SW480 (cell line): Measurements from ENCODE around the gene KRT36.

ENCODE experiments used
- DNase-seq: peaks from one replicate; pipeline ENCODE4 v3.0.0-alpha.2; 2016; ENCODE audit warnings: low spot score

KRT36 gene

GRCh38 chr17:41521574-41522261 is 32.0 kb upstream of the KRT36 start:
- peak; percentile 99 for DNase-seq

DNA sequence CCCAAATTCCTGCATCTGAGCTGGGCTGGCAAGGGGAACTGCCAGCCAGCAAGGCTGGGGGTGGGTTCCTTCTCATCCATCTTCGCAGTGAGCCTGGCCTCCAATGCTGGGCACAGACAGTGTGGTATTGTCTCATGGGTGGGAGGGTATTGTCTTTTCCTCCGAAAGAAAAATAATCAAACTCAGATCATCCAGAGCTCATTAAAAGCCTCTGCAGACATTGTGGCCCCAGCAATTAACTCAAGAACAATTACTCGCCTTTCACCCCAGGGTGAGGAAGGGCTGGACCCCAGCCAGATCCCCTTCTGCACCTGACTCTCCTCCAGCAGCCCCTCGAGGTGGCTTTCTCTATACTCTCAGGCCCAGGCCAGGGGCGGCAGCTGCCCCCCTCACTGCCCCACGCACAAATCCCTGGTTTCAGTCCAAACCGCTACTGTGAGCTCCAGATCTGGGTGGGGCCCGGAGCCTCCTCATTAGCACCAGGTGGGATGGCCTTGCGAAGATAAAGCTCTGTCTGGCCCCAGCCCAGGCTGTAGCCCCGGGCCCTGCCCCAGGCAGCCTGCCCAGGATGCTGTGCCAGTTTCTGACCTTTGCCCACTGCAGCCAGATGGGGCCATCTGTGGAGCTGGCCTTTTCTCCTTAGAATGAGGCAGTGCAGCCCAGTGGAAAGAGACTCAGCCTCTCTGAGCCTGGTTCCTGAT is 31.3 kb upstream of the KRT36 start:
- peak; percentile 77 for DNase-seq

DNA sequence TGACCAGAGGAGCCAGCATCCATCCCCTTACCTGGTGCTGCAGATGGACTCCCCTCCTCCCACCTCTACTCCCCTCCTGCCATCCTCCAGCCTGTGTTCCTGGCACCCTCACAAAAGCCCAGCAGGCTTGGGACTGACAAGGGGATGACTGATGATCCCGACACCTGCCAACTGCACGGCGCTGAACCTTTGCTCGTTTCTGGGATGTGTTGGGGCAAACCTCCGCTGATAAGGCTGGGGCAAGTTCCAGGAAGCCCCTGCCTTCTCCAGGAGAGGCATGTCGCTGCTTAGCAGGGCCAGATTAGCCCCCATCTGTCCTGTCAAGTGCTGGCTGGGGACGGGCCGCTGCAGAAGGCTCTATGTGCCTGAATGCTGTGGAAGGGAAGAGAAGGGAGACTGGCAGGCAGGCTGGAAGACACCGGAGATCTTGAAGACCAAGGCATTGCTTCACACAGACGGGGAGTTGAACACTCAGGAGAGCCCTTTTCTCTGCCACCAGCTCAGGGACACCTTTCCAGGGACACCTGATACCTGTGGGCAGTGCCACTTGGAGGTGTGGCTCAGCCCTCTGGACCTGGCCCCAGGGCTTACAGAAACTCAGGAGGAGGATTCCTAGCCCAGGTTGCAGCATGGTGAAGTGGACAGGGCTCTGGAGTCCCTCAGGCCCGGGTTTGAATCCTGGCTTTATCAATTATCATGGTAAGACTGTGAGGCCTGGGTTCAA is 30.0 kb upstream of the KRT36 start:
- DNase-seq = no peak

GRCh38 chr17:41518789-41519449 is 29.2 kb upstream of the KRT36 start, which contains the start of gene KRT15:
TSS of gene KRT15 (minus strand) at chr17:41518890. CDS start at chr17:41518827, 63 bp downstream.
- DNase-seq = no peak

DNA sequence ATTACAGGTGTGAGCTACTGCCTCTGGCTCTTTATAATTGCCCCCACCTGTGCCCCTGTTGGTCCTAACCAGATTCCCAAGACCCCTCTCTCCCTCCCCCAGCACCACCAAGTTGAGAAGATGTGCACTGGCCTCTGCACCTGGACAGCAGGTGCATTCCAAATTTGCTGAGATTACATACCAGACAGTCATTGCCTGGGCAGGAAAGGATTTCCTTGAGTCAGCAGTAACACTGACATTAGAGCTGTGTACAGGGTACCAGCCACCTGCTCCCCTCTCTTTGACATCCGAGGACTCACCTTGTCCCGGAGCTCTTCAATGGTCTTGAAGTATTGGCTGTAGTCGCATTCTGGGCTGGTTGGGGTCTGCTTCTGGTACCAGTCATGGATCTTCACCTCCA is 28.3 kb upstream of the KRT36 start:
- no peak for DNase-seq

- DNase-seq = no peak
Measured at GRCh38 chr17:41516830-41517283, 27.1 kb upstream of the KRT36 start.

DNA sequence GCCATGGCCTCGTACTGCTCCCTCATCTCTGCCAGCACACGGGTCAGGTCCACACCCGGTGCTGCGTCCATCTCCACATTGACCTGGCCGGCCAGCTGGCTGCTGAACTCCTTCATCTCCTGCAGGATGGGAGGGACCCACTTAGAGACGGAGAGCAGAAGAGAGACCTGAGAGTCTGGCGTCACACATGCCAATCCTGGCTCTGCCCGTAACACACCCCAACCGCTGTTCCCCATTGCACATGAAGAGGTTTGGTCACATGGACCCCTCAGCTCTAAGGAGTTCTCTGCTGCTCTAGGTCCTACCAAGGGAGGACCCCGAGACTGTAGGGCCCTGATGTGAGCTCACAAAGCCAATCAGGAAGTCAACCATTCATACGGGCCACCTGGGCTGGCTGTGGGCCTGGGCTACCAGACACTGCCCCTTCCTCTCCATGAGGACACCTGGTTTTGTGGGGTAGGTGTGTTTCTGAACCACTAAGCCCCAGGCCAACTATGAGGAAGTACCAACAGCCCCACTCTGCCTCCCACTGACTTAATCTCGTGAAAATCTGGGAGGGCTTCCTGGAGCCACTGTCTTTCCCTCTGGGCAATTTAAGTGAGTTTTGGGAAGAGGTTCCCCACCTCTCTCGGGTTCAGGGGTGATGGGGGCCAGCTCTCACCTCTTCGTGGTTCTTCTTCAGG is 26.6 kb upstream of the KRT36 start:
- no peak for DNase-seq

- DNase-seq = no peak
Measured at GRCh38 chr17:41513168-41513547, 23.4 kb upstream of the KRT36 start.

DNA sequence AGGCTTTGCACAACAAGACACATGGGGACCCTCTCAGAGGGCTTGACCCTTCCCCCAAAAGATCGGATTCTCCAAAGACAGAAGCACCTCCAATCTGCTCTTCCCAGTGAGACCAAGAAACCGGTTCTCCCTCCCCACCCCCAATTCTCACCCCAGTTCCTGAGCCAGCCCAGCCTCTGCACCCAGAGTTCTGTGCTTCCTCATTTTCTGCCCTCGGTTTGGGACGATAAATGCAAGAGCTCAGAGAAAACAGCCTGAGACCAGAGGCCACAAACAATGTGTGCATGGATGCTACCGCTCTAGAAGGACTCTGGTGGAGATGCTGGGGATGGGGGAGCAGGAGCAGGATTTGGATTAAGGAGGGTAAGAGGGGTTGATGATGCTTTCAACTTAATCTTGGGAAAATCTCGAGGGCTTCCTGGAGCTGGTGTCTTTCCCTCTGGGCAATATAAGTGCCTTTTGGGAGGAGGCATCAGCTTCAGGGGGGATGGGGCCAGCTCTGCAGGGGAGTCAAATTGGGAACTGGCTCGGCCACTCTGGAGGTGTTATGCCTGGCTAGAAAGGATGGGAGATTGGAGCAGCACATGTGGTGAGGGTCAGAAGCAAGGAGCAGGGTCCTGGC is 22.9 kb upstream of the KRT36 start:
- DNase-seq = no peak

DNA sequence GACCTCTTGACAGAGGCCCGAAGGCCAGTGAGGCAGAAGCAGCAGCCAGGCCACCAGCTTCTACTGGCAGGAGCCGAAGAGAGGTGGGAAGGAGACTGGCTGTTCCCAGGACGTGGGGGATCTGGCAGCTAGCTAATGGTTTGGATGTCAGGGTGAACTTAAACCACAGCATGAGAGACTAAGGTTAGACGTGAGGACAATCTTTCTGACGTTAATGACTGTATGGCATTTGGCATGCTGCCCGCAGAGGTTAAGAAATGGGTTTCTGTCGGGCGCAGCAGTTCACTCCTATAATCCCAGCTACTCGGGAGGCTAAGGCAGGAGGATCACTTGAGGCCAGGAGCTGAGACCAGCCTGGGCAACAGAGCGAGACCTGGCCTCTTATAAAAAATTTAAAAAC is 22.0 kb upstream of the KRT36 start:
- no peak for DNase-seq

GRCh38 chr17:41511116-41511515 is 21.4 kb upstream of the KRT36 start:
- DNase-seq = no peak

- no peak for DNase-seq
Measured at GRCh38 chr17:41510251-41511065, 20.7 kb upstream of the KRT36 start.

DNA sequence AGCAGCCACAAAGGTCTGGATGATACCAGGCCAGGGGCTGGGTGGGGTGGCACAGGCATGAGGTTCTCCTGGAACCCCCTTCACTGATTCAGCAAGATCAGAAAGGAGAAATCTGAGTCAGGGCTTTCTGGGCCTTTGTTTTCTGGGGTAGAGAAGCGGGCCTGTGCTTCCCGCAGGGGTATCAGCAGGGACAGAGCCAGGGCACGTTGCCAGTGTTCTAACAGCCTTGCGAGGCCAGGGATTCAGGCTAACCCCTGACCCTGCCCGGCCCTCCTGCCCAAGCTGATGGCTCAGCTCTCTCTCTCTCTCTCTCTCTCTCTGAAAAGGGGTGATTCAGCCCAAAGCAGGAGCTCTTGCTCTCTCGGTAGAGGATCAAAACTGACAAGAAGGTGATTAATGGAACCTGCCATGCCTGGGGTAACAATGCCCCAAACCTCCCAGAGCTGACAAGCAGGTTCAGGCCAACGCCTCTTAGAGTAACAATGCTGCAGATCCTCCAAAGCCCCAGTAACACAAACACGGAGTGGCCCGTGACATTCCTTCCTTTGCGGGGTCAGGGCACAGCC is 17.7 kb upstream of the KRT36 start:
- DNase-seq = no peak

GRCh38 chr17:41505809-41506767 is 16.4 kb upstream of the KRT36 start:
- DNase-seq = peak; percentile 78

- peak; percentile 62 for DNase-seq
Measured at GRCh38 chr17:41505007-41505808, 15.5 kb upstream of the KRT36 start, which contains the start of gene KRT13. TSS of gene KRT13 (minus strand) at chr17:41505612. CDS start at chr17:41505550, 62 bp downstream.

GRCh38 chr17:41504246-41504977 is 14.7 kb upstream of the KRT36 start:
- no peak for DNase-seq

- DNase-seq = no peak
Measured at GRCh38 chr17:41503202-41503601, 13.5 kb upstream of the KRT36 start.
